Measurements from ENCODE around the gene GNB5.

Gene GNB5

DNA sequence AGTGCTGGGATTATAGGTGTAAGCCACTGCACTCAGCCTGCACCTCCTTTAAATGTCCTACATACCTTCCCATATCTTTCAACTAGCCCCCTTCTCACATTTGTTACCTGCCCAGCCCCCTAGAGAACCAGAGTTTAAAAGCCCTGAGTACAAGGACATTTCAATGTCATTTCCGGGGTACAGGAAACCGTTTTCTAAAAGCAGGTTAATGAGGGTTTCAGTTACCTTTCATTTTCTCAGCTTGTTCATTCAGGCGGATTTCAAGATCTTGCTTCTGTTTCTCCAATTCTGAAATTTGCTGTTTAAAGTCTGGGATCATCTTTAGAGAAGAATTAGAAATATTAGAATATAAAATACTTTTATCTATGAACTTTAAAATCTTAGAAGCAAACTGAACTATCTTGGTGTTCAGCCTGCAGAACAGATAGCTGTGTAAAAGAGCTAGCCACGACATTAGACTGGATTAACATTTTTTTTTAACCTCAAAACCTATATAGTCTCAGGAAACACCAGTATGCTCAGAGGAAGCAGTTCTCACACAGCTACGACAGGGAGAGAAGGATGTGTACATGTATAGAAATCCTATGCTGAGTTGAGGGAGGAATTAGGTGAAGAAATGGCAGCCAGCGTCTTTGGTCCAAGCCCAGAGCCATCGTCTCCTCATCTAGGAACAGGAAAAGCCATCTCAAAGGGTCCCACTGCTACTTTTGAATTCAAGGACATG, 29.9 kb upstream of the GNB5 start:
- peak overlapping the region; percentile 45 for H3K4me3 ChIP-seq (ENCODE audit: low read depth, low read length)
- no peak for DNase-seq (ENCODE audit: low read depth)
- TF ChIP-seq, protein P1, sequence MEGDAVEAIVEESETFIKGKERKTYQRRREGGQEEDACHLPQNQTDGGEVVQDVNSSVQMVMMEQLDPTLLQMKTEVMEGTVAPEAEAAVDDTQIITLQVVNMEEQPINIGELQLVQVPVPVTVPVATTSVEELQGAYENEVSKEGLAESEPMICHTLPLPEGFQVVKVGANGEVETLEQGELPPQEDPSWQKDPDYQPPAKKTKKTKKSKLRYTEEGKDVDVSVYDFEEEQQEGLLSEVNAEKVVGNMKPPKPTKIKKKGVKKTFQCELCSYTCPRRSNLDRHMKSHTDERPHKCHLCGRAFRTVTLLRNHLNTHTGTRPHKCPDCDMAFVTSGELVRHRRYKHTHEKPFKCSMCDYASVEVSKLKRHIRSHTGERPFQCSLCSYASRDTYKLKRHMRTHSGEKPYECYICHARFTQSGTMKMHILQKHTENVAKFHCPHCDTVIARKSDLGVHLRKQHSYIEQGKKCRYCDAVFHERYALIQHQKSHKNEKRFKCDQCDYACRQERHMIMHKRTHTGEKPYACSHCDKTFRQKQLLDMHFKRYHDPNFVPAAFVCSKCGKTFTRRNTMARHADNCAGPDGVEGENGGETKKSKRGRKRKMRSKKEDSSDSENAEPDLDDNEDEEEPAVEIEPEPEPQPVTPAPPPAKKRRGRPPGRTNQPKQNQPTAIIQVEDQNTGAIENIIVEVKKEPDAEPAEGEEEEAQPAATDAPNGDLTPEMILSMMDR (IDR thresholded peaks at IDR 0.05; ENCODE audit: low read depth, low read length, missing control alignments) = no peak

GRCh38 chr15:52220251-52220650, 29.1 kb upstream of the GNB5 start:
- TF ChIP-seq, protein P1 (IDR thresholded peaks at IDR 0.05; ENCODE audit: low read depth, low read length, missing control alignments) = no peak
- H3K4me3 ChIP-seq (ENCODE audit: low read depth, low read length) = no peak overlapping the region
- no peak for DNase-seq (ENCODE audit: low read depth)

DNA sequence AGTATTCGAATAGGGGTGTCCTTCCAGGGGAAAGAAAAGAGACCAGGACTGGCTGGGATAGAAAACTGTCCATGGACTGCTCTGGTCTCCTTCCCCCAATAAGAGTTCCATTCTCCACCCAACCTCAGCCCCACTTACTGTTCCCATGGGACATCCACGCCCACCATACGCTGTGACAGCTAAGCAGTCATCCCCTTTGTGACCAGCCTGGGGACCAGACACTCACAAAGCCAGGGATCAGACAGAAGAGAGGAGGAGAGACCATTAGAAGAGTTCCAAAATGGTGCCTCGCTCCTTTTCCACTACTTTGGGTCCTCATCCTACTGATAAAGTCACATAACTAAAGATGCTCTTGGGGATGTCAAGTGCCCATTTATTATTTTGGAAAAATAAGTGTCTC, 27.6 kb upstream of the GNB5 start:
- TF ChIP-seq, protein P1 (IDR thresholded peaks at IDR 0.05; ENCODE audit: low read depth, low read length, missing control alignments) = no peak
- no peak overlapping the region for H3K4me3 ChIP-seq (ENCODE audit: low read depth, low read length)
- no peak for DNase-seq (ENCODE audit: low read depth)

DNA sequence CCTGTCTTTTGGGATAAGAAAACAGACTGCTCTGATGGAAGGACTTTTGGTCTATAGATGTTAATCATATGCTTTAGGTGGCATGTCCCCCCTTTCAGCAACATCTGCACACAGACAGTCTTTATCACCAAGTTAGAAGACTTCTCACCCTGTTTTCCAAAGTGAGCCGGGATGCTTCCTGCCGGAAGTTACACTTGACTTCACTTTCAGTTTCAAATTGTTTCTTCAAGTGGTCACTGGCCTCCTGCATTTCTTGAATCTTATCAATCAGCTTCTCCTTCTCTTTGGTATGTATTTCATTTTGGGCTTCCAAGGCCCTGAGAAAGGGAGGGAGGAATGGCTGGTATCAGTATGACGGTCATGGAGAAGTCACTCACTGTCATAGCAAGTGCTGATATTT, 27.2 kb upstream of the GNB5 start:
- H3K4me3 ChIP-seq (ENCODE audit: low read depth, low read length) = no peak overlapping the region
- no peak for DNase-seq (ENCODE audit: low read depth)
- TF ChIP-seq, protein P1 (IDR thresholded peaks at IDR 0.05; ENCODE audit: low read depth, low read length, missing control alignments) = no peak

GRCh38 chr15:52217186-52217585, 26.0 kb upstream of the GNB5 start:
- no peak overlapping the region for H3K4me3 ChIP-seq (ENCODE audit: low read depth, low read length)
- TF ChIP-seq, protein P1 (IDR thresholded peaks at IDR 0.05; ENCODE audit: low read depth, low read length, missing control alignments) = peak; percentile 68
- no peak for DNase-seq (ENCODE audit: low read depth)

DNA sequence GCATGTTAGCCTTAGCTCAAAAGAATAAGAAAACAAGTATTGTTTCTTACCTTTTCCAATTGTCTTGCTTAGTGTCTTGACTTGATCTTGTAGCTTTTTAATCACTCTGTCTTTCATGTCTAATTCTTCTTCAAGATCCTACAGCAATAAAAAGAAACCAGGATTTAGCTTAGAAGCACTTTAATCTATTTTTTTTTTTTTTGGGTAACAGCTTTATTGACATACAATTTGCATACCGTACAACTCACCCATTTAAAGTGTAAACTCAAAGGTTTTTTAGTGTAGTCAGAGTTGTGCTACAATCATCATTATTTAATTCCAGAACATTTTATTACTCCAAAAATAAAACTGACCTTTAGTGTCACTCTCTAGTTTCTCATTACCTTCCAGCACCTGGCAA, 23.4 kb upstream of the GNB5 start:
- no peak for DNase-seq (ENCODE audit: low read depth)
- TF ChIP-seq, protein P1 (IDR thresholded peaks at IDR 0.05; ENCODE audit: low read depth, low read length, missing control alignments) = no peak
- no peak overlapping the region for H3K4me3 ChIP-seq (ENCODE audit: low read depth, low read length)

DNA sequence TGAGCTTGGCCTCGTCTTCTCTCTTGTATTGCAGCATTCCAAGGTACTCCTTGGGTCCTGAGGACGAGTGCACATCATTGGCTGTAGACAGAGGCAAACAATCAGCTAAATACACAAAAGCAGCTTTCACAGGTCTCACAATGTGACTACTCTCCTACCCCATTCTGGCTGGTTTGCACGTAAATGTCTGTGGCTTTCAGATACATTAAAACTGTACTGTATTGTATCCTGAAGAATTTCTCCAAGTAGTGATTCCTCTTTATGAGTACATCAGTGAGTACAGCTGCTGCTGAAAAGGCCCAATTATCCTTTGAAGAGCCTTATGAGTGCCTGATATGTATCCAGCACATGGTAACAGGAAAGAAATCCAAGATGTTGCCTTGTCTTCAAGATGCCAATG, 22.0 kb upstream of the GNB5 start:
- TF ChIP-seq, protein P1 (IDR thresholded peaks at IDR 0.05; ENCODE audit: low read depth, low read length, missing control alignments) = no peak

More for the DNA sequence above, 22.0 kb upstream of the GNB5 start:
- H3K4me3 ChIP-seq (ENCODE audit: low read depth, low read length) = no peak overlapping the region
- no peak for DNase-seq (ENCODE audit: low read depth)

Data from GM12864 (cell line).